Caki2 (cell line): ENCODE results near the gene UBE3C. TPM values are rescaled to one million over a fixed set of nuclear protein-coding genes. Genes with fewer than 3 reads are reported as not detected.
"Not testable (repeated sequence)": the region's sequence is repeated elsewhere in the genome, so short reads cannot be mapped to it uniquely, and the experiment has no call there.

Experiments
- DNase-seq: peaks from one replicate; pipeline ENCODE4 v3.0.0-alpha.2; 2015; ENCODE audit warnings: low read depth
- in situ Hi-C: cut with HindIII; loops from 2 replicates; pipeline ENCODE4 v1.10.0; 2016; ENCODE audit warnings: low sequenced_read_pairs, low pct_unique_long_range_greater_than_20kb, mixed read lengths
- total RNA-seq: library from RNA; depleted of rRNA; stranded (reverse); fragments of >200 nt; shearing (Covaris generic); gene quantifications from 2 replicates; pipeline ENCODE4 v1.2.3, GENCODE V29; 2014; ENCODE audit warnings: low replicate concordance

UBE3C gene
- total RNA-seq, 1 experiment from 2014 or later = 40.6 TPM

GRCh38 chr7:157125376-157126223 lies 13.1 kb upstream of the UBE3C start:
- no peak for DNase-seq
- in situ Hi-C loops = no loop called here

GRCh38 chr7:157126921-157127320 lies 11.8 kb upstream of the UBE3C start:
- in situ Hi-C loops = no loop called here
- no peak for DNase-seq

- in situ Hi-C loops = no loop called here
- DNase-seq = no peak
These were observed 9.5 kb upstream of the UBE3C start for GRCh38 chr7:157129200-157129599.

GRCh38 chr7:157129907-157130460 lies 8.7 kb upstream of the UBE3C start:
- no peak for DNase-seq
- in situ Hi-C loops = no loop called here

- DNase-seq, in situ Hi-C loops: not testable (repeated sequence)
These were observed 7.9 kb upstream of the UBE3C start for GRCh38 chr7:157130849-157131248.

- DNase-seq = no peak
- in situ Hi-C loops = no loop called here
These were observed 5.9 kb upstream of the UBE3C start for GRCh38 chr7:157132796-157133195.

GRCh38 chr7:157133304-157133703 lies 5.4 kb upstream of the UBE3C start:
- in situ Hi-C loops = no loop called here
- DNase-seq = no peak

- in situ Hi-C loops = no loop called here
- DNase-seq = peak; percentile 66
These were observed 2.4 kb upstream of the UBE3C start for GRCh38 chr7:157136372-157136771.

GRCh38 chr7:157138101-157138423 lies 664 bp upstream of the UBE3C start:
- in situ Hi-C loops = no loop called here
- DNase-seq = no peak

- in situ Hi-C loops = no loop called here
- DNase-seq = peak; percentile 13
These were observed 534 bp downstream of the UBE3C start for GRCh38 chr7:157139111-157139809.

- no peak for DNase-seq
- in situ Hi-C loops = no loop called here
These were observed 1.2 kb downstream of the UBE3C start for GRCh38 chr7:157139810-157140510.

GRCh38 chr7:157140511-157140905 lies 1.8 kb downstream of the UBE3C start:
- DNase-seq = no peak
- in situ Hi-C loops = no loop called here

GRCh38 chr7:157141525-157142060 lies 2.9 kb downstream of the UBE3C start:
- no peak for DNase-seq
- in situ Hi-C loops = no loop called here

GRCh38 chr7:157143788-157144187 lies 5.1 kb downstream of the UBE3C start:
- DNase-seq = no peak
- in situ Hi-C loops = no loop called here

GRCh38 chr7:157149317-157149716 lies 10.6 kb downstream of the UBE3C start:
- no peak for DNase-seq
- in situ Hi-C loops = no loop called here

GRCh38 chr7:157150882-157151281 lies 12.2 kb downstream of the UBE3C start:
- in situ Hi-C loops = no loop called here

GRCh38 chr7:157151626-157152339 lies 13.1 kb downstream of the UBE3C start:
- in situ Hi-C loops = no loop called here
- DNase-seq = no peak

More at GRCh38 chr7:157150882-157151281, 12.2 kb downstream of the UBE3C start:
- DNase-seq = no peak

- DNase-seq = no peak
- in situ Hi-C loops = no loop called here
These were observed 13.7 kb downstream of the UBE3C start for GRCh38 chr7:157152391-157152937.
